ENCODE results near the gene MYO16.

MYO16 gene

GRCh38 chr13:108667205-108667604 is 37.8 kb downstream of the MYO16 start:
- DNase-seq = no peak

GRCh38 chr13:108669381-108669780 is 40.0 kb downstream of the MYO16 start:
- no peak for DNase-seq

GRCh38 chr13:108674346-108674745 is 44.9 kb downstream of the MYO16 start:
- no peak for DNase-seq

GRCh38 chr13:108674771-108675170 is 45.4 kb downstream of the MYO16 start:
- no peak for DNase-seq

GRCh38 chr13:108676620-108677019 is 47.2 kb downstream of the MYO16 start:
- no peak for DNase-seq

- no peak for DNase-seq
Measured at GRCh38 chr13:108677806-108678205, 48.4 kb downstream of the MYO16 start.

- DNase-seq = no peak
Measured at GRCh38 chr13:108680011-108680410, 50.6 kb downstream of the MYO16 start.

GRCh38 chr13:108681986-108682575 is 52.7 kb downstream of the MYO16 start:
- no peak for DNase-seq

- no peak for DNase-seq
Measured at GRCh38 chr13:108682714-108683113, 53.3 kb downstream of the MYO16 start.

GRCh38 chr13:108686027-108686426 is 56.6 kb downstream of the MYO16 start:
- DNase-seq = no peak

GRCh38 chr13:108690726-108691125 is 61.3 kb downstream of the MYO16 start:
- DNase-seq = no peak

GRCh38 chr13:108700422-108701170 is 71.2 kb downstream of the MYO16 start:
- no peak for DNase-seq

GRCh38 chr13:108702171-108702570 is 72.8 kb downstream of the MYO16 start:
- DNase-seq = no peak

GRCh38 chr13:108705031-108705430 is 75.6 kb downstream of the MYO16 start:
- DNase-seq = no peak

GRCh38 chr13:108707584-108707983 is 78.2 kb downstream of the MYO16 start:
- no peak for DNase-seq

- DNase-seq = no peak
Measured at GRCh38 chr13:108708921-108709320, 79.5 kb downstream of the MYO16 start.

- no peak for DNase-seq
Measured at GRCh38 chr13:108711386-108711785, 82.0 kb downstream of the MYO16 start.

- no peak for DNase-seq
Measured at GRCh38 chr13:108725471-108725870, 96.1 kb downstream of the MYO16 start.

GRCh38 chr13:108728370-108728769 is 99.0 kb downstream of the MYO16 start:
- DNase-seq = peak; percentile 6

GRCh38 chr13:108733022-108733560 is 103.7 kb downstream of the MYO16 start:
- DNase-seq = no peak

GRCh38 chr13:108734676-108735075 is 105.3 kb downstream of the MYO16 start:
- no peak for DNase-seq

- no peak for DNase-seq
Measured at GRCh38 chr13:108741930-108742329, 112.5 kb downstream of the MYO16 start.

GRCh38 chr13:108742701-108743451 is 113.5 kb downstream of the MYO16 start:
- no peak for DNase-seq

- no peak for DNase-seq
Measured at GRCh38 chr13:108743522-108743921, 114.1 kb downstream of the MYO16 start.
